Measurements from ENCODE around the gene WDR33.

Gene WDR33

DNA sequence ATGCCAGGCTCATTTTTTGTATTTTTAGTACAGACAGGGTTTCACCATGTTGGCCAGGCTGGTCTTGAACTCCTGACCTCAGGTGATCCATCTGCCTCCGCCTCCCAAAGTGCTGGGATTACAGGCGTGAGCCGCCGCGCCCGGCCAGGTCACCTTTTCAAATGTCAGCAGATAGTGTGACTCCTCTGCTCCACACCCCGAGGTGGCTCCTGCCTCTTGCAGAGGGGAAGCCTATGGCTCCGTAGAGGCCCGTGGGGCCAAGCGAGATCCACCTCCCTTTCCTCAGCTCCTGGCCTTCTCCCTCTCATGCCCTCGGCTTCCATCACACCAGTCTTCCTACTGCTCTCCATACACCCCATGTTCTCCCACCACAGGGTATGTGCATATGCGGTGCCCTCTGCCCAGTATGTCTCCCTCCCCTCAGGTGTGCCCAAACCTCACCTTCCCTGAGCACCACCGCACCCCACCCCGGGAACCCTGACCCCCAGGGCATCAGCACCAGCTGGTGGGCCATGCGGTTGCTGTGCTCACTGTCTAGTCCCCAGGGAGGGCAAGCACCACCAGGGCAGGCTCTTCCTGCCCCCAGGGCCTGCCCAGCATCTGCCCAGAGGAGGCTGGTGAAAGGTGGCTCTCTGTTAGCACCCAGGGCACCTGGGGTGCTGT is 154.3 kb downstream of the WDR33 start:
- no peak for DNase-seq (ENCODE audit: low read depth, low spot score)

DNA sequence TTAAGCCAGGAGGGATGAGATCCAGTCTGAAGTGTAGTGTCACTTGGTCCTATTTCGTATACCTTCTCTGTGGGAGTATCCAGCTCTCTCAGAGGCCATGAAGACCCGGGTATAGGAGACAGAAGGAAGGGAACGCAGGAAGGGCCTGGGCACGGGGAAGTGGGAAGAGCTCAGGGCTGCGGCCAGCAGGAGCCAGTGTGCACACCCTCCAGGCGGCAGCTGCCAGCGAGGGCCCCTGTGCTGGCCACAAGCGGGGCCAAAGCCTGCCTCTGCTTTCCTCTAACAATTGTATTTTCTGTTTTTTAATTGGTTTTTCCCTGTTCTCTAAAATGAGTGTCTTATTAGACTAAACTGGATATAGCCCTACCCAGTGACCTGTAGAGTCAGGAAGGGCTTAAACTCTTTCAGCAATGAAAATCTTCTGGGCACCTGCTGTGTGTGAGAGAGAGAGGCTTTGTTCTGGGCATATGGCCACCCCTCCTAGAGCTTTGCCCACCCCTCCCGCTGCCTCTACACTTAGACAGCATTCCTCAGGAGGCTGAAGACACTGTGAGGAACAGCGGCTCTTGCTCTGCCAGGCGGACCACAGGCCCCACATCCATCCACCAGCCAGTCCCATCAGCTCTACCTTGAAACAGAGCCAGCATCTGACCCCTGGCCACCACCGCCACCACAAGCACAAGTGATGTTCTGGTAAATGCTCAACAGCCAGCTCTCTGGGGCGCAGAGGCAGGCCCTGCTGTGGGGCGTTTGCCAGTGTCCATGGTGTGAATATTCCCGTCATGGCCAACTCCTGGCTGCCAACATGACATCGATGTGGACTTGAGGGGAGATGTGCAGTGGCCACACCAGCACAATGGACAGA is 155.5 kb downstream of the WDR33 start:
- no peak for DNase-seq (ENCODE audit: low read depth, low spot score)

DNA sequence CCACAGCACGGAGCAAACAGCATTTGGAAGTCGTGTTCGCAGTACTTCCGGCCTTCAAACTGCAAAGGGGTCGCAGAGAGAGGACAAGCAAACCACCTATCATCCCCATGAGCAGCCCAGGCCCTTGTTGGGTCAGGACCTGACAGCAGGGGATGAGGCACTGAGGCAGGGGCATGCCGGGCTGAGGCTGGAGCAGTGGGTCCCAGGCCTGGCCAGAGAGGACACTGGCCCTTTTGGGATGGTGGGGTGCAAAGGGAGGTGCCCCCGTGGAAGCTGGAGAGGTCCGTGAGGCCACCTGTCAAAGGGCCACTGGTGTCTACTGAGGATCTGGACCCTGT is 156.2 kb downstream of the WDR33 start:
- no peak for DNase-seq (ENCODE audit: low read depth, low spot score)

DNA sequence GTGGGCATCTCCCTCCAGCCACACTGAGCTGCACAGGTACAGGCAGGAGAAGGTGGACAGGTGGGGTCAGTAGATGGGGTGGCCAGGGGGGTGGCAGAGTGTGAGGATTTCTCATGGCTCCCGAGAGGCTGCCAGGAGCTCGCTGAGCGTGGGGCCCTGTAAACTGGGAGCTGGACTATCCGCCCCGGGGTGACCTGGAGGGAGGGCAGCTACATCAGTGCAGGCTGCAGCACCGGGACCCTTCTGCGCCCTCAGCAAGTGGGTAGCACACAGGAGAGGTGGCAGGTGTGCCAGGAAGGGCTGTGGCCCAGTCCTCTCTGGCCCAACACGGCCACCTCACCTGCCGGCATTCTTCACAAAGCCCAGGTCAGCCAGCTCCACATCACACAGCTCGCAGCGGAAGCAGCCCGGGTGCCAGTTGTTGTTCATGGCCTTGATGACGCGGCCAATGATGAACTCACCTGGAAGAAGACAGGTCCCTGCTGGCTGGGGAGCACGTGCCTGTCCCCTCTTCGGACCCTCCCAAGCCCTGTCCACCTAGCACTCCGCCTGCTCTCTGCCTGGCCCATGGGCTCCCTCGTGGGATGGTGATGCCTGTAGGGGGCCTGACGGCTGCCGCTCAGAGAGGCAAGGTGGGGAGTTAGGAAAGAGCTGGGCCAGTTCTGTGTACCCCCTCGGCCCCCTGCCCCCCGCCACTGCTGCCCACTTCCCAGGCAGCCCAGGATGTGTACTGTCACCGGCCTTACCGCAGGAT is 156.7 kb downstream of the WDR33 start:
- no peak for DNase-seq (ENCODE audit: low read depth, low spot score)

DNA sequence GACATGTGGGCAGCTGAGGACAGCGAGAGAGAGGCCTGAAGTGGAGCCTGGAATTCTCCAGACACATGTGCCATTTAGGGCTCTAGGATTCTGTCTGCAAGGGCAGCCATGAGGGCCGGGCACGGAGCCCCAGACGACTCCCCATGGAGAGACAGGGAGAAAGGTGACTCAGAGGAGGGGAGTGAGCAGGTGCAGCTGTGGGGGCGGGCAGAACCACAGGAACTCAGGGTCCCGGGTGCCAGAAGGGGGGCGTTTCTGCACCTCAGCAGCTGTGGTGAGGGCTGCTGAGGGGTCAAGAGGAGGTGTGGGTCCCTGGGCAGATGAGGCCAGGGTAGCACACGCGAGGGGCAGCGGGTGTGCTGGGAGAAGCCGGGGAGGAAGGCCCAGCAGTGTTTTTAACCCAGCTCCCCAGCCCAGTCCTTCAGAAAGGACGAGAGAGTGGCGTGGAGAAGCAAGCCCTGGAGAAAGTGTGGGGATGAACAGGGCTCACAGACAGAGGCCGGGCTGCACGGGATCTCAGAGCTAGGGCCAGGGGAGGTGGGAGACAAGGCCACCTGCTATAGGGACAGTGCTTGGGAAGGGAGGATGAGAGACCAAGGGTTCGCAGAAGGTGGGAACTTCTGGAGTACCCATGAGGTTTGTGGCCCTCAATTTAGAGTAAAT is 157.4 kb downstream of the WDR33 start:
- no peak for DNase-seq (ENCODE audit: low read depth, low spot score)

DNA sequence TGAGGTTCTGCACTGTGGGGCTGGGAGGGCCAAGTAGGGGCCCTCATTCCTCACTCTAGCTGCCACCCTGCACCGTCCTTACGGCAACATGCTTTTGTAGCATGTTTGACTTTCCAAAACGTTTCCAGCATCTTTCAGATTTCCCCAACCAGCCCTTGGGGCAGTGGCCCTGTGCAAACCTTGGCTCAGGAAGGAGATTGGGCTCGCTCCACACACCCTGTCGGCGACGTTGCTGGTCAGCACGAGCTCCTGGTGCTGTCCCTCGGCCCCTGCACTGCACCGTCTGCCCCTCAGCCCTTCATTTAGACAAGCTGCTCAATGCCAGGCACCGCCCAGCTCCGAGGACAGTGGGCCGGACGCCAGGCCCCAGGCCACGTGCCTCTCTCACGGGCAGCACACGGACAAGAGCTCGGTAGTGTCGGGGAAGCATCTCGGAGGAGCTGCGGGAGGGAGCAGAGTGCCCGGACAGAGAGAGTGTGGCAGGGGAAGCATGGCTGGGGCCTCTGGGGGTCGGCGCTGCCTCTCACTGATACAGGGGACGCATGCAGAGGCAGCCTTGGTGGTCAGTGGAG is 158.1 kb downstream of the WDR33 start:
- no peak for DNase-seq (ENCODE audit: low read depth, low spot score)

DNA sequence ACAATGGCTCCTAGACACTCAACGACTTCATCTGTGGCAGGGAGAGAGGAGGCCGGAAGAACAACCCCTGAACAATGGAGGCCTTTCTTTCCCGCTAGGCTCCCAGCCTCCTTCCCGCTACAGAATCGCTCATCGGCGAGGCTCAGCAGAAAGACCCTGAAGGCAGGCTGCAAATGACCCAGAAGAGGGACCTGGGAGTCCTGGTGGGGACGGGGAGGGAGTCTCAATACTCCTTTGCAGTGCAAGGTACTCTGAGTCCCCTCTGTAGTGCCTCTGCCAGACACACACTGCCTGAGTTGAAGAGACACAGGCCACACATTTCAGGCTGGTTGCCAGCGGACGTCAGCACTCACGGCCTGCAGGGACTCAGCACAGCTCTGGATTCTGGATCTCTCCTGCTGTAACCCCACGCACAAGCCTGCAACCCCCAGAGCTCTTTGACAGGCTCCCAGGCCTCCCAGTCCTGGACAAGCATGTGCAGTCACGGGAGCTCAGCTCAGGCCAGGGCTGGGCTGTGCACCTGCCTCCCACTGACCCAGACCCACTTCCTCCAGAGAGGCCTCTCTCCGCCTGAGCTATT is 158.9 kb downstream of the WDR33 start:
- DNase-seq (ENCODE audit: low read depth, low spot score) = no peak

DNA sequence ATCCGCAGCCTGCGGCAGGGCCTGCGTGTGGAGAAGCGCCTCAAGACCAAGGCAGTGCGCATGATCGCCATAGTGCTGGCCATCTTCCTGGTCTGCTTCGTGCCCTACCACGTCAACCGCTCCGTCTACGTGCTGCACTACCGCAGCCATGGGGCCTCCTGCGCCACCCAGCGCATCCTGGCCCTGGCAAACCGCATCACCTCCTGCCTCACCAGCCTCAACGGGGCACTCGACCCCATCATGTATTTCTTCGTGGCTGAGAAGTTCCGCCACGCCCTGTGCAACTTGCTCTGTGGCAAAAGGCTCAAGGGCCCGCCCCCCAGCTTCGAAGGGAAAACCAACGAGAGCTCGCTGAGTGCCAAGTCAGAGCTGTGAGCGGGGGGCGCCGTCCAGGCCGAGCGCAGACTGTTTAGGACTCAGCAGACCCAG is 159.6 kb downstream of the WDR33 start:
- DNase-seq (ENCODE audit: low read depth, low spot score) = no peak

All from activated naive CD8-positive, alpha-beta T cell treated with anti-CD3 and anti-CD28 coated beads, Interleukin-2, amount 50 U/mL, for 16 hours (primary cell).